Activated T-helper 1 cell treated with anti-CD3 and anti-CD28 coated beads, Interleukin-2, amount 50 U/mL, for 16 hours (primary cell): ENCODE results near the gene CATSPERZ.

Experiments used
- DNase-seq, 2 donors: peaks; one replicate each; pipeline ENCODE4 v3.0.0-alpha.2; 2020; ENCODE audit warnings: low read depth in 1 of 2, low spot score in 1 of 2

CATSPERZ gene

GRCh38 chr11:64263947-64264317, 36.2 kb upstream of the CATSPERZ start:
- DNase-seq: no peak

GRCh38 chr11:64264371-64264852, 35.7 kb upstream of the CATSPERZ start:
- DNase-seq: no peak

- no peak for DNase-seq
Observed at GRCh38 chr11:64265176-64266160, 34.7 kb upstream of the CATSPERZ start.

- no peak for DNase-seq
Observed at GRCh38 chr11:64266339-64266738, 33.8 kb upstream of the CATSPERZ start.

- no peak for DNase-seq
Observed at GRCh38 chr11:64267207-64267945, 32.8 kb upstream of the CATSPERZ start.

DNA sequence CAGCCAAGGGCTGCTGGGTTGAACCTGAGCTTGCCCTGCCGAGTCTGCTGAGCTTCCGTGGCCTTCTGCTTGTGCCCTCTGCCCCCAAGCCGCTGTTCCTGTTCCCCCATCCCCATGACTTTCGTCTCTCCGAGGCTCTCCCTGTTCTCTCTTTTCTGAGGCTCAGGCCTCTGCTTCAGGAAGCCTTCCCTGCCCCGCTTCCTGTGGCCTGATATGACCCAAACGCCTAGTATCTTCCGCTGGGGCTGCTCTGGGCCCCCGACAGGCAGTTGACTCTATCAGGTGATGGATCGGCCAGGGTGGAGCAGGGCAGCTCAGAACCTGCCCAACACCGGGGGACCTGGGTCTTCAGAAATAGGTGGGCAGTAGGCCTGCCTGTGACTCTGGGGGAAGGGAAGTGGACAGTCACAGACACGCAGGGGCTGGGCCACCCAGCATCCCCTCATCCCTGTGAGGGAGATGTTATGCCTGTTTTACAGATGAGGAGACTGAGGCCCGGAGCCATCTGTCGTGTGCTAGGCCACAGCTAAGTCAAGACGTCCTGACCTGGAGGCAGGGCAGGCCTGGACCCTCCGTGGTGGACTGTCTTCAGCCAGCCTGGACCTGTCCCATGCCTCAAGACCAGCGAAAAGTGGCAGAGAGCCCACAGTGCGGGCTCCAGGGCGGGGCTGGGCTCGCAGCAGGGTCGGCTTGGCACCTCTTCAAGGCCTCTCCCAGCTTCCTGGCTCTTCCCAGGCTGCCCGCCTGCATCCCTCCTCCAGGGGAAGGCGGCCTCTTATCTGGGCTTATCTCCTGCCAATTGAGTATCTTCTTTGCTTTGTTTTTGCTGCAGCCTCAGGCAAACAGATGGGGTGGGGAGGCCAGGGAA, 31.9 kb upstream of the CATSPERZ start:
- no peak for DNase-seq

DNA sequence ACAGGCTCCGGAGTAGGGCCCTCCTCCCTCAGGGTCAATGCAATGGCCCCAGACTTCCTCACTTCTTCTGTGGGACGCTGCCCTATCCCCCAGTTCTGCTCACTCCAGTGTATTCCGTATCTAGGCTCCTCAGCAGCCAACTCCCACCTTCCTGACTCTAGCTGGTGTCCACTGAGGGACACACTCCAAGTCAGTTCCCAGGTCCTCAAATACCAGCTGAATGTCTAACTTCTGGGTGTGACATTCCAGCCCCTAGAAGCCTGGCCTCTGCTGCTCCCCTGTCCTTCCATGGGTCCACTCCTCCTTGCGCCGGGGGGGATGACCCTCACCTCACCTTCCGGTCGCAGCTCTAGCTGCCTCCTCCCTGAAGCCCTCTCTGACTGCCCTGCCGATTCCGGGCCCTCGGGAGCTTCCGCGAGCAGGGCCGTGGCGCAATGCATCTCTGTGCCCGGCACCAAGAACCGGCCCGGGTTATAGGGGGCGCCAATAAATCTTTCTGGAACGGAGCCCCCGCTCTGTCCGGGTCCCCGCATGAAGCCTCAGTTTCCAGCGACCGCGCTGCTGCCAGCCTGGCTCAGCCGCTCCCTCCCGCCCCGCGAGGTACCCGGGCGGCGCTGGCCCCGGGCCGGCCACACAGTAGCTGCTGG, 31.1 kb upstream of the CATSPERZ start:
- no peak for DNase-seq

- peak; percentile 95 to 97 for DNase-seq
Observed at GRCh38 chr11:64269540-64270220, 30.5 kb upstream of the CATSPERZ start.

GRCh38 chr11:64275031-64275800, 24.9 kb upstream of the CATSPERZ start:
- DNase-seq: no peak

GRCh38 chr11:64275841-64276240, 24.3 kb upstream of the CATSPERZ start:
- DNase-seq: no peak

GRCh38 chr11:64276653-64277431, 23.3 kb upstream of the CATSPERZ start:
- DNase-seq: no peak

GRCh38 chr11:64278576-64279190, 21.5 kb upstream of the CATSPERZ start:
- no peak for DNase-seq

GRCh38 chr11:64281957-64282770, 18.0 kb upstream of the CATSPERZ start:
- DNase-seq: no peak

DNA sequence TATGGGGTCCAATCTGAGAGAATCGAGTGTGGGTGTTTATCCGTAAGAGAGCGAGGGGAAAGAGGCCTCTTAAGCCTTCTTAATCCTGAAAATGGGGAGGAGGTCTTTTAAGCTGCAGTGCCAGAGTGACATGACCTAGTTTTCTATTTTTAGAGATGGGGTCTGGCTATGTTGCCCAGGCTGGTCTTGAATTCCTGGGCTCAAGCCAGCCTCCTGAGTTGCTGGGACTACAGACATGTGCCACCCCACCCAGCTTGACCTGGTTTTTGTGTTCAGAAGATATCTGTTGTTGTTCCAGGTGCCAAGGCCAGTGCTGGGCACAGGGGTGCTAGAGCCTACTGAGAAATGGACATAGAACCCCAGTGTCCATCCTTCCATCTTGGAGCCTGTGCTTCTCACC, 17.1 kb upstream of the CATSPERZ start:
- DNase-seq: no peak

DNA sequence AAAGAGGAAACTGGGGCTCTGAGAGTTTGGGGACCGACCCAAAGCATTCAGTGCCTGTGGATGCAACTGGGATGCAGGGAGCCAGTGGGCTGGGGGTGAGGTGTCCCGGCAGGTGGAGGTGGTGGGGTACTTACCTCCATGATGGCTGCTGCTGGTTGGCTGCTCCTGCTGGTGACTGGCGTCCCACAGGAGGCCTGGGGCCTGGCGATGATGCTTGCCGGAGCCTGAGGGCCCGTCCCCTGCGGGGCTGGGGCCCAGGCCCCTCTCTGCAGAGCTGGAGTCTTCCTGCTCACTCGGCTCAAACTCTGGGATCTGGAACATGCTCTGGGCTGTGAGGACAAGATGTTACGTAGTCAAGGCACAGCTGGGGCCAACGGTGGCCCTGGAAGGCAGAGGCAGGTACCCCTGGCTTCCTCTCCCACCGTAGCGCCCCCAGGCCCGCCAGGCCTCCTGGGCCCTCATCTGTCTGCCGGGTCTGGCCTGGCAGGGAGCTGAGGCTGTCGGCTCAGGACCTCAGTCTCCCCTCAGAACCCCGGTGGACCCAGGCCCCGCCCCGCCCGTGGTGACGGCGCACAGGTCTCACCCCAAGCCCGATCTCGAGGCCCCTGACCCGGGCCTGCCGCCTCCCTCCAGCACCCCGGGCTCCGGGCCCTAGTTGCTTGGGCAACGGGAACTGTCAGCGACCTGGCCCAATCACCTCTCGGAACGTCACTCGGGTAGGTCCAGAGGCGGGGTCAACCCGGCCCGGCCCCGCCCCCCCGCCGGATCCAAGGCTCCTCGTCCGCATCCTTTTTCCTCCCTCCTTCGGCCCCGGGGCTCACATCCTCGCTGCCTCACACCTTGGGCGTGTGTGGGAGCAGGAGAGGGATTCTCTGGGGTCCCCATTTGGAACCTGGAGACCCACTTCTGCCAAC, 15.9 kb upstream of the CATSPERZ start, which contains the start of gene BAD:
Gene BAD (minus strand): TSS at position 618 of the 914 bp plus-strand sequence. CDS start 297 bp downstream, at position 321.
- DNase-seq: peak; percentile 80 to 87
